Measurements from ENCODE around the gene CTBP2.

Gene CTBP2

GRCh38 chr10:125033146-125033924 lies 127.0 kb downstream of the CTBP2 start:
- no peak for DNase-seq (ENCODE audit: low spot score)

GRCh38 chr10:125032474-125033020 lies 127.8 kb downstream of the CTBP2 start:
- TF ChIP-seq CTCF (IDR thresholded peaks at IDR 0.05; ENCODE audit: extremely low read depth, missing control alignments), result no peak

More at GRCh38 chr10:125033146-125033924, 127.0 kb downstream of the CTBP2 start:
- no peak for TF ChIP-seq CTCF (IDR thresholded peaks at IDR 0.05; ENCODE audit: extremely low read depth, missing control alignments)

GRCh38 chr10:125030567-125031197 lies 129.7 kb downstream of the CTBP2 start:
- DNase-seq (ENCODE audit: low spot score), result no peak
- TF ChIP-seq CTCF (IDR thresholded peaks at IDR 0.05; ENCODE audit: extremely low read depth, missing control alignments), result no peak

More at GRCh38 chr10:125032474-125033020, 127.8 kb downstream of the CTBP2 start:
- no peak for DNase-seq (ENCODE audit: low spot score)

- no peak for DNase-seq (ENCODE audit: low spot score)
- TF ChIP-seq CTCF (IDR thresholded peaks at IDR 0.05; ENCODE audit: extremely low read depth, missing control alignments), result no peak
Measured at GRCh38 chr10:125029584-125030242, 130.7 kb downstream of the CTBP2 start.

- no peak for TF ChIP-seq CTCF (IDR thresholded peaks at IDR 0.05; ENCODE audit: extremely low read depth, missing control alignments)
- no peak for DNase-seq (ENCODE audit: low spot score)
Measured at GRCh38 chr10:125027871-125028869, 132.2 kb downstream of the CTBP2 start.

- DNase-seq (ENCODE audit: low spot score), result no peak
- TF ChIP-seq CTCF (IDR thresholded peaks at IDR 0.05; ENCODE audit: extremely low read depth, missing control alignments), result no peak
Measured at GRCh38 chr10:125026974-125027735, 133.2 kb downstream of the CTBP2 start.

Data from GM20000 (cell line).